HG03097 (cell line): ENCODE measurements around the gene ZFP36L2.

Source experiments
- ATAC-seq: cut with Tn5 transposase; IDR thresholded peaks from one replicate; pipeline ENCODE4 v1.9.1; 2021; ENCODE audit not compliant: unreplicated experiment, low FRiP score

ZFP36L2 gene

GRCh38 chr2:43226558-43226954 lies at the start of gene ZFP36L2:
Gene ZFP36L2, minus strand, starts transcription at chr2:43226606. Its CDS starts 291 bp downstream, at chr2:43226315.
- ATAC-seq = peak; percentile 52

GRCh38 chr2:43274721-43275120 lies 48.3 kb upstream of the ZFP36L2 start:
- no peak for ATAC-seq

- ATAC-seq = no peak
Measured at GRCh38 chr2:43274055-43274454, 47.6 kb upstream of the ZFP36L2 start.

GRCh38 chr2:43273529-43273928 lies 47.1 kb upstream of the ZFP36L2 start:
- ATAC-seq = no peak

- no peak for ATAC-seq
Measured at GRCh38 chr2:43270930-43271615, 44.7 kb upstream of the ZFP36L2 start.

GRCh38 chr2:43270461-43270860 lies 44.1 kb upstream of the ZFP36L2 start:
- no peak for ATAC-seq

- ATAC-seq = no peak
Measured at GRCh38 chr2:43269706-43270105, 43.3 kb upstream of the ZFP36L2 start.

GRCh38 chr2:43269074-43269572 lies 42.7 kb upstream of the ZFP36L2 start:
- no peak for ATAC-seq

- no peak for ATAC-seq
Measured at GRCh38 chr2:43268066-43268953, 41.9 kb upstream of the ZFP36L2 start.

- no peak for ATAC-seq
Measured at GRCh38 chr2:43267381-43267780, 41.0 kb upstream of the ZFP36L2 start.

GRCh38 chr2:43266711-43267111 lies 40.3 kb upstream of the ZFP36L2 start:
- ATAC-seq = no peak

- no peak for ATAC-seq
Measured at GRCh38 chr2:43265421-43265820, 39.0 kb upstream of the ZFP36L2 start.

- no peak for ATAC-seq
Measured at GRCh38 chr2:43265001-43265400, 38.6 kb upstream of the ZFP36L2 start.

- ATAC-seq = no peak
Measured at GRCh38 chr2:43262951-43263350, 36.5 kb upstream of the ZFP36L2 start.

GRCh38 chr2:43262239-43262638 lies 35.8 kb upstream of the ZFP36L2 start:
- ATAC-seq = no peak

GRCh38 chr2:43259512-43259911 lies 33.1 kb upstream of the ZFP36L2 start:
- no peak for ATAC-seq

- no peak for ATAC-seq
Measured at GRCh38 chr2:43258547-43259156, 32.2 kb upstream of the ZFP36L2 start.

GRCh38 chr2:43255296-43255910 lies 29.0 kb upstream of the ZFP36L2 start:
- ATAC-seq = no peak

GRCh38 chr2:43254331-43254730 lies 27.9 kb upstream of the ZFP36L2 start:
- ATAC-seq = no peak

GRCh38 chr2:43251171-43251731 lies 24.8 kb upstream of the ZFP36L2 start:
- ATAC-seq = no peak
